SU-DHL-6 (cell line): ENCODE measurements around the gene BRSK2.
A peak's percentile ranks its signal among the peaks of the same experiment; 100 is the strongest.

Experiments
- H2AFZ ChIP-seq: fragments of 200-600 bp; sonication (generic); 2 replicates; pipeline ENCODE4 v1.6.1; 2014; ENCODE audit warnings: low read depth, mild to moderate bottlenecking, moderate library complexity, mixed read lengths, antibody characterized with exemption, low read length; ENCODE audit not compliant: severe bottlenecking
- H3F3A ChIP-seq: fragments of 200-600 bp; shearing (Covaris generic); 2 replicates; pipeline ENCODE4 v1.6.0; 2016; ENCODE audit warnings: antibody characterized with exemption, mild to moderate bottlenecking; ENCODE audit not compliant: insufficient read depth
- H3K27ac ChIP-seq: fragments of 200-600 bp; sonication (generic); 2 replicates; pipeline ENCODE4 v1.5.1; 2016; ENCODE audit warnings: low read depth, mild to moderate bottlenecking, low read length, moderate library complexity, mixed read lengths
- H3K27me3 ChIP-seq: fragments of 200-600 bp; sonication (generic), shearing (Covaris generic); 2 replicates; pipeline ENCODE4 v1.6.0; 2014; ENCODE audit warnings: mild to moderate bottlenecking, low read length
- H3K36me3 ChIP-seq: fragments of 200-600 bp; sonication (generic); 2 replicates; pipeline ENCODE4 v1.6.1; 2014; ENCODE audit warnings: mild to moderate bottlenecking, low read length, mixed read lengths
- H3K4me2 ChIP-seq: fragments of 300-600, 200-600 bp; shearing (Covaris generic), sonication (generic); 2 replicates; pipeline ENCODE4 v1.6.0; 2014; ENCODE audit warnings: low read length, low read depth, mild to moderate bottlenecking; ENCODE audit not compliant: poor library complexity, severe bottlenecking
- H3K4me3 ChIP-seq: fragments of 200-600 bp; sonication (generic); 2 replicates; pipeline ENCODE4 v1.5.1; 2014; ENCODE audit warnings: antibody characterized with exemption, low read length, mild to moderate bottlenecking, mixed read lengths; ENCODE audit not compliant: insufficient read depth, poor library complexity, severe bottlenecking
- H3K79me2 ChIP-seq: fragments of 200-600 bp; sonication (generic); 2 replicates; pipeline ENCODE4 v1.6.1; 2014; ENCODE audit warnings: mild to moderate bottlenecking, low read length, moderate library complexity; ENCODE audit not compliant: insufficient read depth
- H3K9ac ChIP-seq: fragments of 200-600 bp; sonication (generic); 2 replicates; pipeline ENCODE4 v1.7.0; 2014; ENCODE audit warnings: mild to moderate bottlenecking, low read length
- H3K9me2 ChIP-seq: fragments of 200-600 bp; sonication (generic); replicated peaks from 2 replicates; pipeline ENCODE4 v1.6.1; 2014; ENCODE audit warnings: low read length; ENCODE audit not compliant: insufficient read depth
- H3K9me3 ChIP-seq: fragments of 200-600 bp; sonication (generic); 2 replicates; pipeline ENCODE4 v1.6.1; 2014; ENCODE audit warnings: low read length, mixed read lengths; ENCODE audit not compliant: insufficient read depth
- H4K20me1 ChIP-seq: fragments of 200-600 bp; sonication (generic); 2 replicates; pipeline ENCODE4 v1.6.1; 2014; ENCODE audit warnings: low read depth, mild to moderate bottlenecking, antibody characterized with exemption, low read length, moderate library complexity, mixed read lengths
- EZH2phosphoT487 ChIP-seq: fragments of 200-600 bp; sonication (generic), shearing (Covaris generic); conservative IDR thresholded peaks from 2 replicates; pipeline ENCODE4 v1.6.1; 2018; ENCODE audit warnings: mild to moderate bottlenecking, antibody characterized with exemption, low read length, moderate library complexity, mixed read lengths
- TF ChIP-seq, protein P1 (sequence below): fragments of 200-600 bp; sonication (generic); IDR thresholded peaks from one replicate; pipeline ENCODE4 v1.5.1; 2017; ENCODE audit warnings: antibody characterized with exemption, mild to moderate bottlenecking, low read length, moderate library complexity; ENCODE audit not compliant: insufficient read depth, poor library complexity, severe bottlenecking

The BRSK2 gene

DNA sequence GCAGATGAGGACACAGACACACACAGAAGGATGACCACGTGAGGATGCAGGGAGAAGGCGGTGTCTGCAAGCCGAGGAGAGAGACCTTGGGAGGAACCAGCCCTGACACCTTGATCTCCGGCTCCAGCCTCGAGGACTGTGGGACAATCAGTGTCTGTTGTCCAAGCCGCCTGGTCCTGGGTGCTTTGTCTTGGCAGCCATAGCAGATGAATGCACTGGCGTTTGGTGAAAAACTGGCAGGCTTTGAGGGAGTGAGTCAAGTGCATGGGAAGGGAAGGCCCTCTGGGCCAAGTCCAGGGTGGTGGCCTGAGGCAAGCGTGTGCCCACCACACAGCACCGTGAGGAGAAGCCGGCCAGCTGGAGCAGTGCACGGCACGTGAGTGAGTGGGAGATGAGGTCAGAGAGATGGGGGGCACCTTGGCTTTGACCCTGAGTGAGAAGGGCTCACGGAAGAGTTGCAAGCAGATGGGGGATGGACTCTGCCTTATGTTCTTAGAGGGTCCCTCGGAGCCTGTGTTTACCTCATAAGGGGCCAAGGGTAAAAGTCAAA is 12.4 kb upstream of the BRSK2 start:
- no peaks in the 10 kb centered on the region for H4K20me1 ChIP-seq
- H3K27ac ChIP-seq = no peak overlapping the region
- no peaks in the 10 kb centered on the region for H3F3A ChIP-seq
- H3K4me2 ChIP-seq = no peak overlapping the region
- no peaks in the 10 kb centered on the region for H3K27me3 ChIP-seq
- no peak overlapping the region for H3K4me3 ChIP-seq
- no peaks in the 10 kb centered on the region for H3K79me2 ChIP-seq
- no peaks in the 10 kb centered on the region for H3K9me2 ChIP-seq
- H2AFZ ChIP-seq = no peak overlapping the region
- no peak overlapping the region for H3K9ac ChIP-seq
- H3K9me3 ChIP-seq = no peaks in the 10 kb centered on the region
- H3K36me3 ChIP-seq = no peaks in the 10 kb centered on the region
- no peak for TF ChIP-seq EZH2phosphoT487
- TF ChIP-seq, protein P1, sequence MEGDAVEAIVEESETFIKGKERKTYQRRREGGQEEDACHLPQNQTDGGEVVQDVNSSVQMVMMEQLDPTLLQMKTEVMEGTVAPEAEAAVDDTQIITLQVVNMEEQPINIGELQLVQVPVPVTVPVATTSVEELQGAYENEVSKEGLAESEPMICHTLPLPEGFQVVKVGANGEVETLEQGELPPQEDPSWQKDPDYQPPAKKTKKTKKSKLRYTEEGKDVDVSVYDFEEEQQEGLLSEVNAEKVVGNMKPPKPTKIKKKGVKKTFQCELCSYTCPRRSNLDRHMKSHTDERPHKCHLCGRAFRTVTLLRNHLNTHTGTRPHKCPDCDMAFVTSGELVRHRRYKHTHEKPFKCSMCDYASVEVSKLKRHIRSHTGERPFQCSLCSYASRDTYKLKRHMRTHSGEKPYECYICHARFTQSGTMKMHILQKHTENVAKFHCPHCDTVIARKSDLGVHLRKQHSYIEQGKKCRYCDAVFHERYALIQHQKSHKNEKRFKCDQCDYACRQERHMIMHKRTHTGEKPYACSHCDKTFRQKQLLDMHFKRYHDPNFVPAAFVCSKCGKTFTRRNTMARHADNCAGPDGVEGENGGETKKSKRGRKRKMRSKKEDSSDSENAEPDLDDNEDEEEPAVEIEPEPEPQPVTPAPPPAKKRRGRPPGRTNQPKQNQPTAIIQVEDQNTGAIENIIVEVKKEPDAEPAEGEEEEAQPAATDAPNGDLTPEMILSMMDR = no peak

GRCh38 chr11:1381793-1382425 is 7.8 kb upstream of the BRSK2 start:
- H3K79me2 ChIP-seq = no peaks in the 10 kb centered on the region
- no peaks in the 10 kb centered on the region for H3K9me2 ChIP-seq
- H3K27me3 ChIP-seq = no peaks in the 10 kb centered on the region
- H3K4me3 ChIP-seq = no peak overlapping the region
- no peaks in the 10 kb centered on the region for H3F3A ChIP-seq
- no peaks in the 10 kb centered on the region for H4K20me1 ChIP-seq
- no peak overlapping the region for H3K4me2 ChIP-seq
- H3K27ac ChIP-seq = no peak overlapping the region
- H2AFZ ChIP-seq = no peak overlapping the region
- no peaks in the 10 kb centered on the region for H3K36me3 ChIP-seq
- no peak overlapping the region for H3K9ac ChIP-seq
- no peaks in the 10 kb centered on the region for H3K9me3 ChIP-seq
- TF ChIP-seq, protein P1 = no peak
- TF ChIP-seq EZH2phosphoT487 = no peak

DNA sequence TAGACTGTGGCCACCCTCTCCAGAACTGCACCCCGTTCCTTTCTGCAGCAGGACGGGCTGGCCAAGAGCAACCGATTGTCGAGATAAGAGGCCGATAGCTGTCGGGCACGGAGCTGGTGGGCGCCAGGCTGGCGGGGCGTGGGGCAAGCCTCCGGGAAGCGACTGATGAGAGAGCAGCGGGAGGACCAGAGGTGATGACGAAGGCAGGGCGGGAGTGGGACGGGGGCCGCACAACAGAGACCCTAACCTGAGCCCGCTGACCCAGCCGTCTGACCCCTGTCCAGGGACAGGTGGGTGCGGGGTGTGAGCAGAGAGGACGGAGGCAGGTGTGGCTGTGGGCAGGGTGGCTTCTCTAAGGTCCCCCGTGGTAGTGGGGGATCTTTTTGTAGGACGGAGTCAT is 7.3 kb upstream of the BRSK2 start:
- H3K9me2 ChIP-seq = no peaks in the 10 kb centered on the region
- H2AFZ ChIP-seq = no peak overlapping the region
- H3K4me2 ChIP-seq = peak overlapping the region; percentile 69
- H3K9ac ChIP-seq = peak overlapping the region; percentile 49; the same call in 1 of the 2 replicates
- H3K27ac ChIP-seq = no peak overlapping the region
- H3K9me3 ChIP-seq = no peaks in the 10 kb centered on the region
- no peaks in the 10 kb centered on the region for H3K36me3 ChIP-seq
- H4K20me1 ChIP-seq = no peaks in the 10 kb centered on the region
- H3F3A ChIP-seq = no peaks in the 10 kb centered on the region
- H3K27me3 ChIP-seq = no peaks in the 10 kb centered on the region
- H3K79me2 ChIP-seq = no peaks in the 10 kb centered on the region
- no peak overlapping the region for H3K4me3 ChIP-seq
- TF ChIP-seq, protein P1 = no peak
- no peak for TF ChIP-seq EZH2phosphoT487
